K562 (cell line): Measurements from ENCODE around the gene PHF19. TPM values are rescaled to one million over a fixed set of nuclear protein-coding genes. Genes with fewer than 3 reads are reported as not detected.

Experiments used
- ADNP ChIP-seq: fragments of 200-800 bp; sonication (Bioruptor generic); IDR thresholded peaks from 2 replicates; pipeline ENCODE4 v1.6.1; 2016; ENCODE audit warnings: missing genetic modification characterization, missing compliant biosample characterization
- BACH1 ChIP-seq: fragments of 200-800 bp; sonication (Bioruptor generic); IDR thresholded peaks from 2 replicates; pipeline ENCODE4 v1.6.1; 2016; ENCODE audit warnings: missing genetic modification characterization, missing compliant biosample characterization
- CHCHD3 ChIP-seq: fragments of 250-450 bp; sonication (Bioruptor Pico); IDR thresholded peaks from 2 replicates; pipeline ENCODE4 v2.1.2; 2022; ENCODE audit warnings: mild to moderate bottlenecking
- DDX20 ChIP-seq: fragments of 450-650 bp; IDR thresholded peaks from 2 replicates; pipeline ENCODE4 v1.6.1; 2016; ENCODE audit warnings: missing genetic modification characterization, low read depth, mild to moderate bottlenecking, missing compliant biosample characterization, moderate library complexity
- DPF2 ChIP-seq: fragments of 450-650 bp; IDR thresholded peaks from 2 replicates; pipeline ENCODE4 v1.6.1; 2016
- HDAC2 ChIP-seq: fragments of 450-650 bp; IDR thresholded peaks from 2 replicates; pipeline ENCODE4 v1.6.1; 2016; ENCODE audit warnings: mild to moderate bottlenecking
- HDAC6 ChIP-seq: IDR thresholded peaks from 2 replicates; pipeline ENCODE4 v1.6.1; 2012; ENCODE audit warnings: low read depth, mild to moderate bottlenecking, control low read depth, inconsistent platforms, low read length, moderate library complexity
- KLF13 ChIP-seq: fragments of 450-650 bp; IDR thresholded peaks from 2 replicates; pipeline ENCODE4 v1.6.1; 2016; ENCODE audit warnings: missing genetic modification characterization, low read depth, mild to moderate bottlenecking, missing compliant biosample characterization, moderate library complexity, borderline replicate concordance
- MAFK ChIP-seq: IDR thresholded peaks from 2 replicates; pipeline ENCODE4 v1.6.1; 2011; ENCODE audit warnings: low read length, improper control_type of control experiment
- MED1 ChIP-seq: sonication (generic); formaldehyde crosslinking; IDR thresholded peaks from 2 replicates; pipeline ENCODE4 v1.8.1; 2023; ENCODE audit warnings: missing genetic modification reagents, borderline replicate concordance
- MYC ChIP-seq, 2 experiments: fragments of 250-450 bp in 1 of 2; sonication (Bioruptor Pico) in 1 of 2; IDR thresholded peaks; 2 replicates each; pipeline versions ENCODE4 v1.5.1 to v1.6.1; 2012 to 2021; ENCODE audit warnings: low read depth in 2 of 2, borderline replicate concordance in 1 of 2, improper control_type of control experiment in 1 of 2, low read length in 1 of 2, mild to moderate bottlenecking in 1 of 2, moderate library complexity in 1 of 2
- NEUROD1 ChIP-seq: fragments of 150-350 bp; IDR thresholded peaks from 2 replicates; pipeline ENCODE4 v1.6.1; 2014; ENCODE audit warnings: borderline replicate concordance, low read length, low read depth; ENCODE audit not compliant: partially characterized antibody
- NFIX ChIP-seq: fragments of 250-450 bp; sonication (Bioruptor Pico); IDR thresholded peaks from 2 replicates; pipeline ENCODE4 v1.4.0; 2020; ENCODE audit warnings: low read depth, mild to moderate bottlenecking, moderate library complexity
- PCBP1 ChIP-seq: fragments of 200-400 bp; formaldehyde crosslinking; IDR thresholded peaks from 2 replicates; pipeline ENCODE4 v1.6.1; 2018; ENCODE audit warnings: mild to moderate bottlenecking, low read depth, low read length; ENCODE audit not compliant: poor library complexity, severe bottlenecking
- PTTG1 ChIP-seq: fragments of 450-650 bp; IDR thresholded peaks from 2 replicates; pipeline ENCODE4 v1.6.1; 2016; ENCODE audit warnings: low read depth, mild to moderate bottlenecking, missing genetic modification characterization, missing compliant biosample characterization
- RB1 ChIP-seq: fragments of 450-650 bp; IDR thresholded peaks from 2 replicates; pipeline ENCODE4 v1.6.1; 2017; ENCODE audit warnings: low read depth, mild to moderate bottlenecking
- RCOR1 ChIP-seq, 2 experiments: IDR thresholded peaks; 2 replicates each; pipeline ENCODE4 v1.6.1; 2012; ENCODE audit warnings: low read depth in 2 of 2, low read length in 2 of 2, borderline replicate concordance in 1 of 2, improper control_type of control experiment in 1 of 2
- SMAD1 ChIP-seq: fragments of 150-350 bp; IDR thresholded peaks from 2 replicates; pipeline ENCODE4 v1.6.1; 2014; ENCODE audit warnings: low read length, low read depth; ENCODE audit not compliant: partially characterized antibody
- SREBF1 ChIP-seq: fragments of 150-350 bp; IDR thresholded peaks from 2 replicates; pipeline ENCODE4 v1.6.1; 2014; ENCODE audit warnings: antibody characterized with exemption, low read depth, low read length, borderline replicate concordance
- STAT6 ChIP-seq: sonication (generic); formaldehyde crosslinking; IDR thresholded peaks from 2 replicates; pipeline ENCODE4 v1.8.1; 2023; ENCODE audit warnings: mild to moderate bottlenecking, missing genetic modification reagents
- TCF7 ChIP-seq: sonication (generic); IDR thresholded peaks from 2 replicates; pipeline ENCODE4 v1.6.1; 2016; ENCODE audit warnings: antibody characterized with exemption, borderline replicate concordance
- TCF7L2 ChIP-seq: fragments of 150-350 bp; IDR thresholded peaks from 2 replicates; pipeline ENCODE4 v1.6.1; 2016; ENCODE audit warnings: low read depth, mild to moderate bottlenecking, low read length, moderate library complexity
- ZBTB5 ChIP-seq: fragments of 450-650 bp; IDR thresholded peaks from 2 replicates; pipeline ENCODE4 v1.6.1; 2017; ENCODE audit warnings: antibody characterized with exemption
- ZNF282 ChIP-seq: sonication (generic); formaldehyde crosslinking; IDR thresholded peaks from 2 replicates; pipeline ENCODE4 v1.8.1; 2023; ENCODE audit warnings: missing genetic modification reagents
- ZNF384 ChIP-seq: IDR thresholded peaks from 2 replicates; pipeline ENCODE4 v1.6.1; 2012; ENCODE audit warnings: low read depth, low read length, improper control_type of control experiment
- polyA plus RNA-seq, 8 experiments: library from polyadenylated mRNA; depleted of rRNA in 4 of 8; stranded (reverse) in 5 of 8; unstranded in 3 of 8; fragments of >200 nt; fragmentation: Nextera tagmentation in 2 of 8; fragmentation: Illumina TruSeq in 1 of 8; extraction: Ambion mirVana in 2 of 8; extraction: Trizol in 1 of 8; gene quantifications; 2 replicates each; pipeline versions ENCODE4 v1.2.1 to v1.2.3, GENCODE V29; 2011 to 2014; ENCODE audit warnings: inconsistent platforms in 1 of 8, missing spikeins in 1 of 8
- total RNA-seq, 7 experiments: library from RNA; depleted of rRNA in 6 of 7; stranded (reverse); fragments of >200 nt in 6 of 7; fragmentation: Illumina TruSeq in 2 of 7; extraction: Trizol in 2 of 7; gene quantifications; 2 replicates each; pipeline versions ENCODE4 v1.2.1 to v1.2.3, GENCODE V29; 2011 to 2021; ENCODE audit warnings: low replicate concordance in 1 of 7

The PHF19 gene
- total and polyA plus RNA-seq, 9 of the 15 experiments (the other 6 are each of a cell fraction or from before 2014, with no cell fraction given), result 95.8 to 403 (median 255) TPM

- TF ChIP-seq PTTG1 (tag) (no peak), HDAC6 (0 out of 2 replicates have a peak, but pooled peaks have one; percentile 55), ZNF282 (no peak), TCF7 (no peak), RB1 (no peak), CHCHD3 (CRISPR knock-in tag) (no peak), SREBF1 (peak; percentile 86; the same call in 1 of the 2 replicates), NEUROD1 (peak; percentile 86), ADNP (no peak), MYC (IDR thresholded peaks at IDR 0.05; ENCODE audit: low read depth, low read length) (peak; percentile 97), MYC (CRISPR knock-in tag; IDR thresholded peaks at IDR 0.05; ENCODE audit: borderline replicate concordance, low read depth) (no peak), ZNF384 (peak; percentile 53; the same call in 1 of the 2 replicates), RCOR1 (IDR thresholded peaks at IDR 0.05; ENCODE audit: borderline replicate concordance in 1 of 2, low read depth in 2 of 2, low read length in 2 of 2) (peak; percentile 42 to 86; a peak in 3 of 4 replicates), NFIX (CRISPR knock-in tag) (no peak), ZBTB5 (no peak), HDAC2 (no peak), SMAD1 (peak; percentile 93), DDX20 (tag) (no peak), STAT6 (peak; percentile 98), PCBP1 (no peak), TCF7L2 (peak; percentile 57; the same call in 1 of the 2 replicates), BACH1 (tag) (no peak), DPF2 (no peak), KLF13 (tag) (peak; percentile 97), MAFK (peak; percentile 25; the same call in 1 of the 2 replicates), MED1 (no peak)
Measured at GRCh38 chr9:120868676-120869359, 8.2 kb downstream of the PHF19 start (continued).
